GM19043 (cell line): ENCODE measurements around the gene MFSD2A.
"Not testable (repeated sequence)": the region's sequence is repeated elsewhere in the genome, so short reads cannot be mapped to it uniquely, and the experiment has no call there.

ENCODE experiments used
- ATAC-seq: cut with Tn5 transposase; IDR thresholded peaks from one replicate; pipeline ENCODE4 v1.9.1; 2021; ENCODE audit warnings: low read depth; ENCODE audit not compliant: unreplicated experiment

MFSD2A gene

DNA sequence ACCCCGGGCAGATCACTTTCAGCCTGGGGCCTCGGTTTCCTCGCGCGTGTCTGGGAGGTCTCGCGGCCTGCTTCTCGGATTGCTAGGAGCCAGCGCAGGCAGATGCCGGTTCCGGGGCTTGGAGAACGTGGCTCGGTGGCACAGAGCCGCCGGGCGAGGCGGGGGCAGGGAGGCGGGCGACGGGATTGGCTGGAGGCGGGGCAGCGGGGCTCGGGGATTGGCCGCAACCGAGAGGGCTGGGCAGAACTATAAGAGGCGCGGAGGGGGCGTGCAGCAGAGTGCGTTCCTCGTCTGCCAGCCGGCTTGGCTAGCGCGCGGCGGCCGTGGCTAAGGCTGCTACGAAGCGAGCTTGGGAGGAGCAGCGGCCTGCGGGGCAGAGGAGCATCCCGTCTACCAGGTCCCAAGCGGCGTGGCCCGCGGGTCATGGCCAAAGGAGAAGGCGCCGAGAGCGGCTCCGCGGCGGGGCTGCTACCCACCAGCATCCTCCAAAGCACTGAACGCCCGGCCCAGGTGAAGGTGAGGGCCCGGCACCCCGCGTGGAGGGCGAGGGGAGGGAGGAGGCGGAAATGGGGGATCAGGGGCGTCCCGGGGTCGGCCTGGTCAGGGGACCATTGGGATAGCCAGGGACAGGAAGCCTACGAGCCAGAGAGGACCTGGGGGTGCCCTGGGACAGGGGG is at the start of gene MFSD2A:
TSS of gene MFSD2A (plus strand) at position 276 of the 677 bp plus-strand sequence. CDS start at position 424, 148 bp downstream.
- peak; percentile 83 for ATAC-seq

DNA sequence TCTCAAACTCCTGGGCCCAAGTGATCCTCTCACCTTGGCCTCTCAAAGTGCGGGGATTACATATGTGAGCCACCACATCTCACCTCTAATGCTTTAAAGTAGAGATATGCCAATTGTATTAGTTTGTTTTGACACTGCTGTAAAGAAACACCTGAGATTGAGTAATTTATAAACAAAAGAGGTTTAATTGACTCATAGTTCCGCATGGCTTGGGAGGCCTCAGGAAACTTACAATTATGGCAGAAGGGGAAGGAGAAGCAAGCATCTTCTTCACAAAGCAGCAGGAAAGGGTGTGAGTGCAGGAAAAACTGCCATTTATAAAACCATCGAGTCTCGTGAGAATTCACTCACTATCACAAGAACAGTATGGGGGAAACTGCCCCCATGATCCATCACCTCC is 49.8 kb upstream of the MFSD2A start:
- no peak for ATAC-seq

DNA sequence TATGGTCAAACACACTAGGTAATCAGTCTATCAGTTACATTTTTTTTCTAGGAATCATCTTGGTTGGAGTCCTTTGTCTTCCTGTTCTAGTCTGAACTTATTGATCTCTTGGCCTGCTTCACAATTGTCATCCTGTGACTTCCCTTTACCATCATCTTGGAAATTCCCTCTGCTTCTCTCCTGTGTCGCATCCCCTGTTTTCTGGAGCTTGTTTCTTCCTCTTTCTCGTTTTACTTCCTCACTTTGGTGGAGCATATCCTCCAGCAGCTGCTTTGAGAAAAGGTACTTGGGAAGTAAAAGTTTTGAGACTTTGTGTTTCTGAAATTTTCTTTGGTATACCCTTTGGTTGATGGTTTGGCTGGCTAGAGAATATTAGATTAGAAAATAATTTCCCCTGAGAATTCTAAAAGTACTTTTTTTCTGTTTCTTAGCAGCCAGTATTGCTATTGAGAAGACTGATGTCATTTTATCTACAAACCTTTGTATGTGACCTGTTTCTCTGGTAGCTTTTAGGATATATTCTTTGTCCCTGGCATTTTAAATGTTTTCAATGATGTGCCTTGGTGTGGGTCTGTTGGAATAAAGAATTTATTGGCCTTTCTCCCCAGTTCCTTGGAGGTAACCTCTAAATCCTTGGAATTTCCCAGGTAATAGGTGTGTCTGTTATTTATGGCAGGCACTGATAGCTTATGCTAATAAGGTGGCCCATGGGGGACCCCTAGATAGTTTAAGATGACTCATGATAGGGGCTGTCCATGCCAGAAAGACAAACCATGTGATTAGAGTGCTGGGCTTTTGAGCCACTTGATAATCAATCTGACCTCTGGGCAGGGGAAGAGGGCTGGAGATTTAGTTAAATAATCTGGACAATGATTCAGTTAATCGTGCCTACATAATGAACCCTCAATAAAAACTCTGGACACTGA is 47.2 kb upstream of the MFSD2A start:
- ATAC-seq, result no peak

DNA sequence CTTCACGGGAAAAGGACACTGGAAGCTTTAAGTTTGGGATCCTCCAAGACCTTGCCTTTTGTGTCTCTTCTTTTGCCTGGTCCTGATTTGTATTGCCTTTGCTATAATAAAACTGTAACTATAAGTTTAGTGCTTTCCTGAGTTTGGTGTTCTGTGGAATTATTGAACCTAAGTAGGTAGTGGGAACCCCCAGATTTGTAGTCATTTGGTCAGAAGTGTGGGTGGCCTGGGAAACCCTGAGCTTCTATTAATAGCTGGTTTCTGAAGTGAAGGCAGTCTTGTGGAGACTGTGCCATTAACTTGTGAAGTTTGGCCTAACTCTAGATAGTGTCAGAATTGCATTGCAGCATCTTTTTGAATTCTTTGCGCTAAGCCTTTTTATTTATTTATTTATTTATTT is 46.4 kb upstream of the MFSD2A start:
- no peak for ATAC-seq

DNA sequence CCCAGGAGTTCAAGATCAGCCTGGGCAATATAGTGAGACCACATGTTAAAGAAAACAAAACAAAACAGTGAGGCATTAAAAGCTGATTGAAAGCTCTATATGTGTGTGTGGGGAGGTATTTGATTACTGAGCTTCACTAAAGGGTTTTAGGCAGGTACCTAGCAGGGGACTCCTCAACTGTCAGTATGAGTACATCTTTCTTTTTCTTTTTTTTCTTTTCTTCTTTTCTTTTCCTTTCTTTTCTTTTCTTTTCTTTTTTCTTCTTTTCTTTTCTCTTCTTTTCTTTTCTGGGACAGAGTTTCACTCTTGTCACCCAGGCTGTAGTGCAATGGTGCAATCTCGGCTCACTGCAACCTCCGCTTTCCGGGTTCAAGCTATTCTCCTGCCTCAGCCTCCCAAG is 44.7 kb upstream of the MFSD2A start:
- no peak for ATAC-seq

DNA sequence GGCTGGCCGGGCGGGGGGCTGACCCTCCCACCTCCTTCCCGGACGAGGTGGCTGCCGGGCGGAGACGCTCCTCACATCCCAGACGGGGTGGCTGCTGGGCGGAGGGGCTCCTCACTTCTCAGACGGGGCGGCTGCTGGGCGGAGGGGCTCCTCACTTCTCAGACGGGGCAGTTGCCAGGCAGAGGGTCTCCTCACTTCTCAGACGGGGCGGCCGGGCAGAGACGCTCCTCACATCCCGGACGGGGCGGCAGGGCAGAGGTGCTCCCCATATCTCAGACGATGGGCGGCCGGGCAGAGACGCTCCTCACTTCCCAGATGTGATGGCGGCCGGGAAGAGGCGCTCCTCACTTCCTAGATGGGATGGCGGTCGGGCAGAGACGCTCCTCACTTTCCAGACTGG is 41.8 kb upstream of the MFSD2A start:
- ATAC-seq, result not testable (repeated sequence)

DNA sequence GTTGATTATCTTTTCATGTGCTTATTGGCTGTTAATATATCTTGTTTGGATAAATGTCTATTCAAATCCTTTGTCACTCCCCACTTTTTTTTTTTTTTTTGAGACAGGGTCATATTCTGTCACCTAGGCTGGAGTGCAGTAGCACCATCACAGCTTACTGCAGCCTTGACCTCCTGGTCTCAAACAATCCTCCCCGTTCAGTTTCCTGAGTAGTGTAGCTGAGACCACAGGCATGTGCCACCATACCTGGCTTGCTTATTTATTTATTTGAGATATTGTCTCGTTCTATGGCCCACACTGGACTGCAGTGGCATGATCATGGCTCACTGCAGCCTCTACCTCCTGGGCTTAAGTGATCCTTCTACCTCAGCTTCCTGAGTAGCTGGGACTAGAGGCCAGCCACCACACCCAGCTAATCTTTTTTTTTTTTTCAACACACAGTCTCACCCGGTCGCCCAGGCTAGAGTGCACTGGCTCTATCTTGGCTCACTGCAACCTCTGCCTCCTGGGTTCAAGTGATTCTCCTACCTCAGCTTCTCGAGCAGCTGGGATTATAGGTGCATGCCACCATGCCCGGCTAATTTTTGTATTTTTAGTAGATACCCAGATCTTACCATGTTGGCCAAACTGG is 39.3 kb upstream of the MFSD2A start:
- no peak for ATAC-seq

DNA sequence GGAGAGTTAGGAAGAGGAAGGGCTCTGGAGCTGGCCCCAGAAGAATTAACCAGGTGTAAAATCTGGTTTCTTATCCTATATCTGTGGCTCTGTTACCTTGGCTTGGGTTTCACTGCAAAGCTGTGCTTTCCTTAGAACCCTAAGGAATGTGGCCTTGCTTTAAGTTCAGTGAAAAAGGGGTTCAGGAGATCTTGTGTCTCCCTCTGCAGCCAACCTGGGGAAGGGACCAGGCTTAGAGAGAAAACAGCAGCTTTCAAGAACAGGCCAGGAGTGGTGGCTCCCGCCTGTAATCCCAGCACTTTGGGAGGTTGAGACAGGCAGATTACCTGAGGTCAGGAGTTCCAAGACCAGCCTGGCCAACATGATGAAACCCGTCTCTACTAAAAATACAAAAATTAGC is 37.1 kb upstream of the MFSD2A start:
- ATAC-seq, result no peak

DNA sequence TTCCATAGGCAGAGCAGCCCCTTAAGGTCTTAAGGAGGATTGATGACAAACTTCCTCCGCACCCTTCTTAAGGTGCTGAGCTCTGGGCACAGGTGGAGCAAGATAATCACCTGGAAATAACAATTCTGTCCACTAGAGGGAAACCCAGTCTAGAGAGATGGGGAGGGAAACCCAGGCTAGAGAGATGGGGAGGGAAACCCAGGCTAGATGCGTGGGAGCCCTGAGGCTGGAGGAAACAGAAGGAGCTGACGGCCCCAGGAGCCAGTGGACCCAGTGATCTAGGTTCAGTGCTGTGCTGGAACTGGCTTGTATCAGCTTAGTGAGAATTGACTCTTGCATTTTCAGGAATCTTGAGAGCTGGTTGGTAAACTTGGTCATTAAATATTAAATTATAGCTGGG is 35.4 kb upstream of the MFSD2A start:
- no peak for ATAC-seq

DNA sequence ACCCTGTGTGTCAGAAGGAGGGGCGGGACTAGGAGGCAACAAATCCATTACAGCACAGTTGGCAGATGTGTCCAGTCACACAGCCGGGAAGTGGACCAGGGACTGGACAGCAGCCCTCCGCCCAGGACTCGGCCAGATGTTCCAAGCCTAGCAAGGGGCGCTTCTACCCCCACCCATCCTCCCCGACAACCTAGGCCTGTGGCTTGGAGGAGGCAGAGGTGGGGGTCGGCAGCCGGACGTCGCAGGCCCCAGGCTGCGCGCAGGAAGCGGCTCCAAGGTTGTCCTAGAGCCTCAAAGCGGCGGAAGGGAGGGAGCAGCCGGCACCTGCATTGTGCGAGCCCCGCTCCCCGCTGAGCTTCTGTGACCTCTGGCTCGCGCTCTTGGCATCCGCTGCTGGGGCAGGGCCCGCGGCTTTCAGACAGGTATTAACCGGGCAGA is 32.7 kb upstream of the MFSD2A start:
- ATAC-seq, result no peak

DNA sequence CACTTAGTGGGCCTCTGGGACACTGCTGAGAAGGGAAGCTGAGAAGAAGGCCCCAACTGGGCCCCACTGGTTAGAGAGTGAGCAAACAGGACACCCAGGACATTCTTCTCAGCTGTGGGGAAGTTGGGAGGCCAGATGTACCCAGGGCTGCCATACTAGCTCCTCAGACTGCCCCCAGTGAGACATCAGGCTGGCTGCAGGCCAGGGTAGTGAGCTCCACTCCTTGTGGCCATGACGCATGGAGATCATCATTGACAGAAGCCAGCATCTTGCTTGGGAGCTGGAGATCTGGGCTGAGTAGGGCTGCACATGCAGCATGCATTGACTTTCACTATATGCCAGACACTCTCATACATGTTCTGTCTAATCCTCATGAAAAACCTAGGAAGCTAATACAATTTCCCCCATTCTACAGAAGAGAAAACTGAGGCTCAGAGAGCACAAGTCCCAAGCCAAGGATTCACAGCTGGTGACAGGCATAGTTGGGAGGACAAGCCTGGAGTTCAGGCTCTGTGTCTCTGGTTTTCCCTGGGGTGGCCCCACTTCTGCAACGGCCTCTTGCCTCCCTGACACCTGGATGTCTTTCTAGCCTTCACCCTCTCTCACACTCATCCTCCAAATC is 29.1 kb upstream of the MFSD2A start:
- ATAC-seq, result no peak

DNA sequence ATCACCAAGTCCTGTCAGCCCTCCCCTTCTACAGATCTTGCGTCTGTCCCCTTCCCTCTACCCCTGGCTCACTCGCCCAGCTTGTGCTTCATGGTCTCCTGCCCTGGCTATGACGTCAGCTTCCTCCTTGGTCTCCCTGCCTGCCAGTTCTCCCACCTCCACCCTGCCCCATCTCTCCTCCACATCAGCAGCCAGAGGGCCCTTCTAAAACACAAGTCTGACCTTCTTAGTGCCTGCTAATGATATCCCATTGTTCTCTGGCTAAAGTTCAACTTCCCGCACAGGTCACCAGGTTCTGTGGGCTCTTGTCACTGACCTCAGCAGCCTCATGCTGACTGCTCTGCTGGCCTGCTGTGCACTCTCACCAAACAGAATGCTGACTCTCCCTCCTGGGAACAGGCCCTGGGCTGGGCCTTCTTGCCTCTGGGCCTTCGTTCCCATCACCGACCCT is 28.6 kb upstream of the MFSD2A start:
- no peak for ATAC-seq

DNA sequence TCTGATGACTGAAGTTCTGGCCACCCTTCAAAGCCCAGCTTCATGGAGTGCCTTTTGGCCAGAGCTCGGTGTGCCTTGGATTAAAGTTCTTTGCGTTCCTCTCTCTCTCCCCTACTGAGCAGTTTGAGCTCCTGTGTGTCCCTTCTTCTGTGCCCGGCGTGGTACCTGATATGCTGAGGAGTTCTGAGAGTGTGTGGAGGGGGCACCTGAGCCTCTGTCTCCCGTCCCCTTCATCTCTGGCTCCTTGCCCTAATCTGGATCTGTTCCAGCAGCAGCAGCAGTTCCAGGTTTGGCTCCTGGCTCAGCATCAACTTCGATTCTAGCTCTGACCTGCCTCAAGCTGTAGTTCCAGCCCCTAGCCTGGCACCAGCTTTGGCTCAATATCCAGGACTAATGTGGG is 28.1 kb upstream of the MFSD2A start:
- no peak for ATAC-seq

DNA sequence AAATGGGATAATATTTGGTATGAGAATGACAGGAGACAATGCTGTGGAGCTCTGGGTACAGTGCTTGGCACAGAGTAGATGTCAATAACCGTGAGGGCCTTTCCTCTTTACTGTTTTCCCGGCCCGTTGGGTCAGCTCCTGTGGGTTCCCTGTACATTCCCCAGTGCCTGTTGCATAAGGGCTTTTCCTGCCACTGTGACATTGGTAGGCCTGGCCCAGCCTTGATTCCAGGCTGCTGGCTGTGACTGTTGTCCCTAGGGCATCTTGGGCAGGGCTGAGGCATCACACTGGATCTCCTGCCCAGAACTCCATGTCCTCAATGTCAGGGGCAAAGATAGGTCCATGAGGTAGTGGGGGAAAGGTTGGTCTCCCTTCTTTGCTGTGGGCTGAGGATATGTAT is 27.4 kb upstream of the MFSD2A start:
- no peak for ATAC-seq

DNA sequence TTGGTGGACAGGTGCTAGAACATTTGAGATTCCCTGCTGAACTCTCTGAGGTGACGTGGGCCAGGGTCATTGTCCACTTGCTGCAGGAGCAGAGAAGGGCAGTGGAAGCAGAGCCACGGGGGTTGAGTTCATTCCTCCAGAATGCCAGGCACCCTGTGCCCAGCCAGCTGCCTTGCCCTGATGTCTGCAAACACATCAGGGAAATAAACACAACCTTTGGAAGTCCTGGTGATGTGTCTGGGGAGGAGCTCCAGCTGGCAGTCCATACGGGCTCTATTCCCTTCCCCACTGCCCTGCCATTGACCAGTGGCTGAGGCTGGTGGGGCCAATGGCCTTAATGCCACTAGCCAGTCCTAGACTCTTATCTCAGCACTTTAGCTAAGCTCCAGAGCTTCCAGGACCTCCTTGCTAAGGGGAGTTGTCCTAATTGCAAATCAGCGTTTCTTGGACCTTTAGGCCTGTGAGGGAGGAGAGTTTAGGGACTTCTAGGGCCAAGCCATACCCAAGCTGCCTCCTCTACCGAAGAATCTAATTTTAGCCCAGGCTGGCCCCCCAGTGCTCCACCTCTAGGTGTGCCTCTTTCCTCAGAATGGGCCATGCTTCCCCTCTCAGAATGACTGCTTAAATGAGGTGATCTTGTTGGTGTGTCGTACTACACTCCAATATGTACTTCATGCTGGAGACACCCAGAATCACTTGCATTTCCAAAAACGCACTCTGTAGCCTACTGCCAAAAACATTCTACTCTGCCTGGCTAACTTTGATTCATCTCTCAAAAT is 25.9 kb upstream of the MFSD2A start:
- no peak for ATAC-seq

DNA sequence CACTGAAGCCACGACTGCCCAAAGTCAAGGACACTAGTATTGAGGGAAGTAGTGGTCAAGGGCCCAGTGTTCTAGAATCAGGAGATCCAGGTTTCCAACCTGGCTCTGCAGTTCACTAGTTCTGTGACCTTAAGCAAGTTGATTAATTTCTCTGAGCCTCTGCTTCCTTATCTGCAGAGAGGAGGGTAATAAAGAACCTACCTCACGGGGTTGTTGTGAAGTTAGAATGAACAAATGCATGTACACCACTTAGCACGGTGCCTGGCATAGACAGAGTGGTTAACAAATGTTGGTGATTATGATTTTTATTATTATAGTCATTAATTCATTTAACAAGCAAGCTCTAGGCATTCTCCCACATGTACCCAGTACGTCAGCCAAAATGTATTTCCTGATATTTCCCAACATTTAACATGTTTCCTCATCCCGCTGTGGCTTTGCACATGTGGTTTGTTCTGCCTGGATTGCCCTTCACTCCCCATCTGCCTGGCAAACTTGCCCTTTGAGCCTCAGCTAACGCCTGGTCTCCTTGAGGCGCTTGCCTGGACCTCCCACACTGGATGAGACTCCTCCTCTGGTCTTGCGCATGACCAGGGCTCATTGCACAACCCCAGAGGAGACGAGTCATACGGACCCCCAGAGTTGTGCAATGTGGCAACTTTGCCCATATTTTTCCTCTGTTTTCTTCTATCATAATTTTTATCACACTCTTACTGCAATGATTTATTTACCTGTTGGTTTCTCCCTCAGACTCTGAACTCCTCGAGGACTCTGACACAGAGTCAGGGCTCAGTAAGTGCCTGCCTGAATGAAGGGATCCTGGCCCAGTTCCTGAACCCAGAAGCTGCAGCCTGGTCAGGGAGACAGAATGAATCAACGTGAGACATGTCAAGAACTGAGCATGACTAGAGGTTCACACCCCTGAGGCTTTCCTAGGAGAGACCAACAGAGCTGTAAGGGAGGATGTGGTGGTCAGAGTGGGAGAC is 20.7 kb upstream of the MFSD2A start:
- no peak for ATAC-seq

DNA sequence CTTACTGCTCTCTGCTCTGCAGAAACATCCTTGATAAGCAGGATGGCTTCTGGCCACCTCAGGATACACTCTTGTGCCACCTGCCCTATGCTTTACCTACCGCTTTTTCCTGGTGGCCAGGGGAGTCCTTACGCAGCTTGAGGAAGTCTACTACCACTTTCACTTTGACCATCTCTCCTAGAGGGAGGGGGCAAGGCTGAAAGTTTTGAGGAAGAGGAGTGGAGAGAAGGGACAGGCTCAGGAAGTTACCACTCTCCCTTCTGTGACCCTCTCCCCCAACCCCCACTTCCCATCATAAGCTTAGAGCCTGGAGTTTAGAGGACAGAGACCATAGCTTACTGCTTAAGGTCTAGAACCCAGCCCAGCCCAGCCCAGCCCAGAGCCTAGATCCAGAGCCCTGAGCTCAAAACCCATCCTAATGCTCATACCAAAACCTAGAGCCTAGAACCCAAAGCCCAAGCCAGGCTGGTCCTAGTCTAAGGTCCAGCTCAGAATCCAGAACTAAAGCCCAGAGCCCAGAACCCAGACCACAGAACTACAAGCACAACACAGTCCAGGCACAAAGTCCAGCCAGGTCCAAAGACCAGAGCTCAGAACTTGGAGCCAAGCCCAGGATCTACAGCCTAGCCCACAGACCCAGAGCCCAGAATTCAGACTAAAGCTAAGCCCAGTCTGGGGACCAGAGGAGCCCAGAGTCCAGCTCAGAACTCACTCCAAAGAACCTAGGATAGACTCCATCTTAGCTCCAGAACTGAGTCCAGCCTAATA is 18.0 kb upstream of the MFSD2A start:
- no peak for ATAC-seq

DNA sequence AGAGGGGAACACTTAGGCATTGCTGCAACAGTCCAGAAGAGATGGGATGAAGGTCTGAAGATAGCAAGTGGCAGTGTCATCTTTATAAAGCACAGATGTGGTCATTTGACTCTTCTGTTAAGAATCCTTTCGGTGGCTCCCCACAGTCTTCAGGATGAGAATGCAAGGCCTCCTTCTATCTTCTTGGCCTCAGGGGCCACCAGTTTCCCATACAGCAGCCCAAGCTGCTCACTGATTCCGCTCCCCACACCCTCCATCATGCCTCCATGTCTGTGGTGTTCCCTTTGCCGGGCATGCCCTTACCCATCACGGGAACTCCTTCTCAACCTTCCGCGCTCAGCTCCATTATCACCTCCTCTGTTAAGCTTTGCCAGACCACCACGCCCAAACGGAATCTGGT is 16.1 kb upstream of the MFSD2A start:
- ATAC-seq, result no peak
